Activated CD8-positive, alpha-beta T cell treated with anti-CD3 and anti-CD28 coated beads for 36 hours (primary cell): ENCODE measurements around the gene PI4K2B. TPM values are rescaled to one million over a fixed set of nuclear protein-coding genes. Genes with fewer than 3 reads are reported as not detected.

Experiments
- ATAC-seq: fragments of 200-7000 bp; cut with Tn5 transposase; one replicate; pipeline ENCODE4 v1.10.0; 2021; ENCODE audit warnings: mild to moderate bottlenecking, moderate library complexity
- CTCF ChIA-PET: fragments of 350-600 bp; sonication (Branson Sonifier 250); formaldehyde crosslinking; loops from one replicate; lab custom pipeline; 2021; ENCODE audit warnings: antibody characterized with exemption; lab: Charles Lee
- POLR2A ChIA-PET: fragments of 350-600 bp; sonication (Branson Sonifier 250); formaldehyde crosslinking; loops from one replicate; lab custom pipeline; 2021; ENCODE audit warnings: antibody characterized with exemption; lab: Charles Lee
- DNase-seq: peaks from one replicate; pipeline ENCODE4 v3.0.0-alpha.2; 2020
- H3K27ac Mint-ChIP-seq: one replicate; pipeline ENCODE4 v1.8.0; 2021; ENCODE audit warnings: mild to moderate bottlenecking, mixed read lengths
- H3K27me3 Mint-ChIP-seq: one replicate; pipeline ENCODE4 v1.8.0; 2021; ENCODE audit warnings: mixed read lengths
- H3K36me3 Mint-ChIP-seq: one replicate; pipeline ENCODE4 v1.8.0; 2021; ENCODE audit warnings: low read depth, mixed read lengths
- H3K4me1 Mint-ChIP-seq: one replicate; pipeline ENCODE4 v1.8.0; 2021; ENCODE audit warnings: low read depth, mixed read lengths
- H3K4me3 Mint-ChIP-seq: one replicate; pipeline ENCODE4 v1.8.0; 2021; ENCODE audit warnings: mild to moderate bottlenecking, moderate library complexity, mixed read lengths
- H3K9me3 Mint-ChIP-seq: one replicate; pipeline ENCODE4 v1.8.0; 2021; ENCODE audit warnings: mixed read lengths
- intact Hi-C: fragments of 100-400 bp; cut with micrococcal nuclease; formaldehyde crosslinking; loops from one replicate; pipeline ENCODE4 v1.10.0; 2022
- total RNA-seq, 2 experiments: library from RNA; stranded (reverse); gene quantifications; one replicate each; pipeline ENCODE4 v1.2.3, GENCODE V29; 2021
- TF ChIP-seq, protein P1 (sequence below): fragments of 200-600 bp; IDR thresholded peaks from one replicate; pipeline ENCODE4 v1.8.0; 2022; ENCODE audit warnings: antibody characterized with exemption, mild to moderate bottlenecking

PI4K2B gene
- total RNA-seq, 2 experiments from 2014 or later: 38.6 TPM

DNA sequence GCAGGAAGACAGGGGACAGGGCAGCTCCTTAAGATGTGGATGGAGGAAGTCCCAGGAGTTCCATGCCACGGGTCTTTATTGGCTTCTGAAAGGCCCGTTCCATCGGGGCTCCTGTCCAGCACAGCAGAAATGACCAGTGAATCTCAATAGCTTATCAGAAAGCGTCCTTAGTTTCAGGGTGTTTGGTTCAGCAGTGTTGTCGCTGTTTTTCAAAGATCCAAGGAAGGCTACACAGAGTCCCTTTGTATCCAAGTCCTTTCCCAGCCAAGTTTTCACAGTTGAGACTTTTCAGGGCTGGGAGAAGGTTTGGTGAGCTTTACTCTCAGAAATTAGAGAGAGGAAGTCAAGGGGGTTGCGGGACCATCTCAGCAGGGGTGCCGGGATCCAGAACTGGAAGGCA, 73.8 kb downstream of the PI4K2B start:
- Mint-ChIP-seq H3K27me3 (peaks cover 5% of the 10 kb centered on the region), H3K9me3 (no peaks in the 10 kb centered on the region), H3K27ac (no peak overlapping the region), H3K4me3 (no peak overlapping the region), H3K4me1 (peaks cover 5% of the 10 kb centered on the region), H3K36me3 (no peaks in the 10 kb centered on the region)
- ChIA-PET CTCF (no interaction called here), POLR2A (no interaction called here)
- ATAC-seq (no peak), DNase-seq (no peak)
- intact Hi-C loops: no loop called here
- TF ChIP-seq, protein P1, sequence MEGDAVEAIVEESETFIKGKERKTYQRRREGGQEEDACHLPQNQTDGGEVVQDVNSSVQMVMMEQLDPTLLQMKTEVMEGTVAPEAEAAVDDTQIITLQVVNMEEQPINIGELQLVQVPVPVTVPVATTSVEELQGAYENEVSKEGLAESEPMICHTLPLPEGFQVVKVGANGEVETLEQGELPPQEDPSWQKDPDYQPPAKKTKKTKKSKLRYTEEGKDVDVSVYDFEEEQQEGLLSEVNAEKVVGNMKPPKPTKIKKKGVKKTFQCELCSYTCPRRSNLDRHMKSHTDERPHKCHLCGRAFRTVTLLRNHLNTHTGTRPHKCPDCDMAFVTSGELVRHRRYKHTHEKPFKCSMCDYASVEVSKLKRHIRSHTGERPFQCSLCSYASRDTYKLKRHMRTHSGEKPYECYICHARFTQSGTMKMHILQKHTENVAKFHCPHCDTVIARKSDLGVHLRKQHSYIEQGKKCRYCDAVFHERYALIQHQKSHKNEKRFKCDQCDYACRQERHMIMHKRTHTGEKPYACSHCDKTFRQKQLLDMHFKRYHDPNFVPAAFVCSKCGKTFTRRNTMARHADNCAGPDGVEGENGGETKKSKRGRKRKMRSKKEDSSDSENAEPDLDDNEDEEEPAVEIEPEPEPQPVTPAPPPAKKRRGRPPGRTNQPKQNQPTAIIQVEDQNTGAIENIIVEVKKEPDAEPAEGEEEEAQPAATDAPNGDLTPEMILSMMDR: no peak

DNA sequence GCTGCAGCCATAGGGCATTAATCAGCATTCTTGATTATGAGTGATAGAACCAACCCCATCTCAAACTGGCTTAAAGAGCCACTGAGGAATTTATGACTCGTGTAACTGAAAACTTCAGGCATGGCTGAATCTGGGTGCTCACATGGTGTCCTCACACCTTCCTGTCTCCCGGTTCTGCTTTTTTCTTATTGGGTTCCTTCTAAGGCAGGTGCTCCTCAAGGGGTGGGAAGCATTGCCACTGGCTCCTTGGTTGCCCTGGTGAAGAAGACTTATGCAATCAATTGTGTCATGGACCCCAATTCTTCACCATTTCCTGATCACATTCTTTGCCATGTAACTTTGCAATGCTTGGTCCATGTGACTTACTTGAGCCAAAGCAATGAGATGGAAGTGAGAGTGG, 74.5 kb downstream of the PI4K2B start:
- ATAC-seq: no peak

DNA sequence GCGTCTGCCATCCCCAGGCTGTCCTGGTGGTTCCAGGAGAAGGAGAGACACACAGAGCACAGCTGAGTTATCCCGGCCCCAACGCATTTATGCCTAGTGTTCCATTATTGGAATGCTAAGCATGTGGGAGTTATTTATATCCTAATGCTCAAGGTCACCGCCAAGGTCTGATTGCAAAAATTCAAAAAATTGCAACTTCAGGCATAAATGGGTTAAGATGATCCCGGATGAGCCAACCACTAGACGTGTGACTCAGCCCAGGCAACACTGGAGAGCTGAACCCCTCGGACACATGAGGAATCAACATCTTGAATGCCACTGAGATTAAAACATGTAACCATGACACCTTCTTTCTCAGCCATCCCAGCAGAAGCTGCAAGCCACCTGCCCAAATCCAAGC, 74.9 kb downstream of the PI4K2B start:
- no peaks in the 10 kb centered on the region for H3K36me3 Mint-ChIP-seq
- peaks cover 14% of the 10 kb centered on the region for H3K4me1 Mint-ChIP-seq
- CTCF ChIA-PET: interaction anchor here (1.2 kb wide), 1 partner anchor 75 kb away, joined by 3 read pairs; the partner anchor contains the start of gene PI4K2B
- H3K9me3 Mint-ChIP-seq: no peaks in the 10 kb centered on the region
- ATAC-seq: no peak
- intact Hi-C loops: no loop called here
- H3K27me3 Mint-ChIP-seq: peaks cover 4% of the 10 kb centered on the region
- H3K4me3 Mint-ChIP-seq: no peak overlapping the region
- TF ChIP-seq, protein P1: no peak
- H3K27ac Mint-ChIP-seq: no peak overlapping the region
- no peak for DNase-seq
- POLR2A ChIA-PET: no interaction called here

More for the DNA sequence above, 74.5 kb downstream of the PI4K2B start:
- H3K4me3 Mint-ChIP-seq: no peak overlapping the region
- no peak overlapping the region for H3K27ac Mint-ChIP-seq
- intact Hi-C loops: no loop called here
- H3K36me3 Mint-ChIP-seq: no peaks in the 10 kb centered on the region
- no peaks in the 10 kb centered on the region for H3K9me3 Mint-ChIP-seq
- H3K27me3 Mint-ChIP-seq: peaks cover 4% of the 10 kb centered on the region
- H3K4me1 Mint-ChIP-seq: peaks cover 9% of the 10 kb centered on the region
- no peak for DNase-seq
- POLR2A ChIA-PET: no interaction called here
- TF ChIP-seq, protein P1: no peak
- CTCF ChIA-PET: interaction anchor here (1.2 kb wide), 1 partner anchor 75 kb away, joined by 3 read pairs; the partner anchor contains the start of gene PI4K2B

DNA sequence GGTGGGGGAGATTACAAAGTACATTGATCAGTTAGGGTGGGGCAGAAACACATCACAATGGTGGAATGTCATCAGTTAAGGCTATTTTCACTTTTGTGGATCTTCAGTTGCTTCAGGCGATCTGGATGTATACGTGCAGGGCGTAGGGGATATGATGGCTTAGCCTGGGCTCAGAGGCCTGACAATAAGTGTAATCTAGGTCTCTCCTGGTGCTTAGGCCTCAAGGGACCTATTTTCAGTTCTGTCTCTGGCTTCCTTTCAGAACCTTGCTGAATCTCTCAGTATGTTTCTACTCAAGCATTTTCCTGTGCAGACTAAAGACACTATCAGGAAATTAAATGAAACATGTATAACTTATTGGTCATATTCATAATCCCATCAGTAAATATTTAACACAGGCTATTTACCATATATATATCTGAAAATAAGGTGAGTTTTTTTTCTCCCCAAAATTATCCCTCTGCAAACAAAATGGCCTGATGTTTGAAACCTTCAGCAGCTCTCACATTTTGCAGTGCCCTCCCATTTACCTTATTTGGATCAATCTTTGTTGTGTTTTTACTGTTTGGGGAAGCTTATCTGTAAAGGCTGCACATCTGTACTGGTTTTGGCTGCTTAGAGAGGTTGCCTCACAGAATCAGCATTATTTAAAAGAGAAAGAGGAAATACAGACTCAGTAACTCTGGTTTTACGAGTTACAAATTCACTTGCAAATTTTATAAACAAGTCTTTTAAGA, 76.4 kb downstream of the PI4K2B start:
- peaks cover 4% of the 10 kb centered on the region for H3K27me3 Mint-ChIP-seq
- H3K4me3 Mint-ChIP-seq: no peak overlapping the region
- ATAC-seq (no peak), DNase-seq (no peak)
- H3K9me3 Mint-ChIP-seq: no peaks in the 10 kb centered on the region
- POLR2A ChIA-PET: no interaction called here
- H3K27ac Mint-ChIP-seq: no peak overlapping the region
- TF ChIP-seq, protein P1: no peak
- CTCF ChIA-PET: interaction anchor here (0.7 to 5.4 kb wide), 3 partner anchors 42 to 76 kb away, joined by 3 to 58 read pairs (median 56); partner anchors contain the start of gene PI4K2B
- H3K36me3 Mint-ChIP-seq: peaks cover 3% of the 10 kb centered on the region
- intact Hi-C loops: loop anchor here (10.0 kb wide), 1 partner anchor 75 kb away; the partner anchor contains the start of gene PI4K2B
- peaks cover 21% of the 10 kb centered on the region for H3K4me1 Mint-ChIP-seq

DNA sequence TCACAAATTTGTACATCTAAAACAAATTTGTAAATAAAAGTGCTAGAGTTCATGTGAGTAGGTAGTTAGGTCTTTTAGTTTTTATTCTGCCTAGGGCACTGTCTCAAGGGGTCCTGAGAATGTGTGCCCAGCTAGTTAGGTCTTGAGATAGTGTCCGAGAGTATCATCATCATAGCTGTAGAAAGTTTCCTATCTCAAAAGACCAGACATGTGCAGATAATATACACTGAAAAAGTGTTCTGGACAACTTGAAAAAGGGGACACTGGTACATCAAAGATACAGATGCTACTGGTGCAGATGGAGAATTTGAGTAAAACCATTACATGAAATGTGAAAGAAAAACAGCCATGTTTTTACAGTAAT, 77.0 kb downstream of the PI4K2B start:
- intact Hi-C loops: loop anchor here (10.0 kb wide), 1 partner anchor 76 kb away; the partner anchor contains the start of gene PI4K2B
- peaks cover 3% of the 10 kb centered on the region for H3K36me3 Mint-ChIP-seq
- H3K9me3 Mint-ChIP-seq: no peaks in the 10 kb centered on the region
- no peak overlapping the region for H3K4me3 Mint-ChIP-seq
- DNase-seq (no peak), ATAC-seq (no peak)
- H3K27ac Mint-ChIP-seq: no peak overlapping the region
- POLR2A ChIA-PET: no interaction called here
- H3K27me3 Mint-ChIP-seq: peaks cover 4% of the 10 kb centered on the region
- H3K4me1 Mint-ChIP-seq: peaks cover 21% of the 10 kb centered on the region
- CTCF ChIA-PET: interaction anchor here (0.7 to 5.4 kb wide), 4 partner anchors 41 to 76 kb away, joined by 3 to 58 read pairs (median 36); partner anchors contain the start of gene PI4K2B
- TF ChIP-seq, protein P1: no peak
